Spleen (tissue), 11 donors: ENCODE results near the gene NPAS2. TPM values are rescaled to one million over a fixed set of nuclear protein-coding genes. Genes with fewer than 3 reads are reported as not detected.

Source experiments
- DNase-seq: peaks from one replicate; pipeline ENCODE4 v3.0.0-alpha.2; 2020
- H3K27ac ChIP-seq, 8 donors: fragments of 200-600 bp; sonication (generic) in 7 of 8; 1 replicate in 4 of 8; 2 replicates in 4 of 8; pipeline versions ENCODE4 v1.5.0 to v1.8.0; 2016 to 2021; ENCODE audit warnings: inconsistent platforms in 4 of 8, mild to moderate bottlenecking in 4 of 8, moderate library complexity in 1 of 8
- H3K27me3 ChIP-seq, 7 donors: fragments of 200-600 bp; sonication (generic) in 6 of 7; replicated peaks in 1 of 7; 1 replicate in 4 of 7; 2 replicates in 3 of 7; pipeline versions ENCODE4 v1.5.0 to v1.8.0; 2016 to 2021; ENCODE audit warnings: inconsistent platforms in 3 of 7, mild to moderate bottlenecking in 1 of 7
- H3K36me3 ChIP-seq, 6 donors: fragments of 200-600 bp; sonication (generic) in 5 of 6; 1 replicate in 4 of 6; 2 replicates in 2 of 6; pipeline versions ENCODE4 v1.5.0 to v1.8.0; 2016 to 2021; ENCODE audit warnings: inconsistent platforms in 2 of 6
- H3K4me1 ChIP-seq, 6 donors: fragments of 200-600 bp; sonication (generic) in 5 of 6; 1 replicate in 3 of 6; 2 replicates in 3 of 6; pipeline versions ENCODE4 v1.5.0 to v1.8.0; 2016 to 2021; ENCODE audit warnings: inconsistent platforms in 3 of 6
- H3K4me3 ChIP-seq, 8 donors: fragments of 200-600 bp; sonication (generic) in 7 of 8; 1 replicate in 4 of 8; 2 replicates in 4 of 8; pipeline versions ENCODE4 v1.5.0 to v1.8.0; 2016 to 2021; ENCODE audit warnings: inconsistent platforms in 4 of 8, mild to moderate bottlenecking in 4 of 8, moderate library complexity in 2 of 8
- H3K9me3 ChIP-seq, 8 donors: fragments of 200-600 bp; sonication (generic) in 7 of 8; 1 replicate in 4 of 8; 2 replicates in 4 of 8; pipeline versions ENCODE4 v1.5.0 to v1.8.0; 2016 to 2021; ENCODE audit warnings: inconsistent platforms in 4 of 8
- POLR2A ChIP-seq, 3 donors: fragments of 450-650 bp; IDR thresholded peaks; one replicate each; pipeline ENCODE4 v1.5.1; 2017; ENCODE audit warnings: antibody characterized with exemption in 3 of 3, mild to moderate bottlenecking in 1 of 3
- POLR2AphosphoS5 ChIP-seq, 3 donors: sonication (generic); formaldehyde crosslinking; IDR thresholded peaks; one replicate each; pipeline ENCODE4 v1.5.1; 2017; ENCODE audit warnings: antibody characterized with exemption in 3 of 3
- WGBS, 5 donors: extraction: QIAGEN DNeasy Blood & Tissue Kit in 3 of 5; methylation state at CpG; one replicate each; pipeline versions ENCODE4 v1.1.5 to v1.1.7; 2013 to 2018; 5-methylcytosine and 5-hydroxymethylcytosine counted together
- intact Hi-C: fragments of 100-400 bp; cut with DNase I; formaldehyde crosslinking; loops from one replicate; pipeline ENCODE4 v1.15.0; 2023; ENCODE audit warnings: low total_unique reads
- polyA plus RNA-seq, 3 donors: library from polyadenylated mRNA; stranded (reverse); fragments of 200-250 nt; gene quantifications; one replicate each; pipeline ENCODE4 v1.2.1, GENCODE V29; 2013
- total RNA-seq, 7 donors: library from RNA; depleted of rRNA in 3 of 7; stranded (reverse); fragments of >200 nt in 3 of 7; fragmentation: NEBNext Ultra II Directional in 4 of 7; extraction: Animal tissue kit (Norgen Biotek cat#: 25700) in 4 of 7; gene quantifications; one replicate each; pipeline versions ENCODE4 v1.1.0 to v1.2.1, GENCODE V29; 2016 to 2021
- TF ChIP-seq, protein P1 (sequence below), 11 experiments: fragments of 200-600 bp in 7 of 11; fragments of 450-650 bp in 4 of 11; sonication (generic) in 4 of 11; IDR thresholded peaks in 8 of 11; conservative IDR thresholded peaks in 3 of 11; 1 replicate in 7 of 11; 2 replicates in 4 of 11; pipeline versions ENCODE4 v1.4.0 to v1.8.0; 2016 to 2021; ENCODE audit warnings: antibody characterized with exemption in 11 of 11, inconsistent platforms in 4 of 11, mild to moderate bottlenecking in 1 of 11
- donor health status: healthy with polysubstance abuse.
- donor health status: DM: no; HTN: no; CAD: no; lungs with moderate emphysema.
- donor health status: DM: no; HTN: no; CAD: no.
- donor health status: Bipolar disorder and iron deficiency.
- donor health status: healthy.
- donor health status: DM: no; HTN: no; CAD: no.
- donor health status: DM: yes; HTN: yes; CAD: no.

Gene NPAS2
- total and polyA plus RNA-seq, 10 donors = 2.4 to 24.1 (median 8.4) TPM

DNA sequence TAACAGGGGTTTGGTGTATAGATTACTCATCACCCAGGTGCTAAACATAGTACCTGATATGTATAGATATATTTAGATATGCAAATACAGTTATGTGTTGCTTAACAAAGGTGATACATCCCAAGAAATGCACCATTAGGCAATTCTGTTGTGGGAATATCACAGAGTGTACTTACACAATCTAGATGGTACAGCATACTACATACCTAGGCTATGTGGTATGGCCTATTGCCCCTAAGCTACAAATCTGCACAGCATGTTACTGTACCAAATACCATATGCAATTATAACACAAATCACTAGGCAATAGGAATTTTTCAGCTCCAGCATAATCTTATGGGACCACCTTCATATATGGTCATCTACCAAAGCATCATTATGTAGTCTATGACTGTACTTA is 43.5 kb upstream of the NPAS2 start:
- intact Hi-C loops = no loop called here
- Histone ChIP-seq H3K9me3 (no peaks in the 10 kb centered on the region), H3K27ac (no peak overlapping the region), H3K36me3 (no peaks in the 10 kb centered on the region), H3K27me3 (no peaks in the 10 kb centered on the region), H3K4me3 (no peak overlapping the region), H3K4me1 (peaks cover 0 to 12% (median 4%) of the 10 kb centered on the region in 6 donors)
- no peak for TF ChIP-seq POLR2AphosphoS5 (IDR thresholded peaks at IDR 0.05)
- no peak for TF ChIP-seq POLR2A (IDR thresholded peaks at IDR 0.05)
- DNase-seq = no peak

- DNase-seq = no peak
- Histone ChIP-seq H3K4me3 (no peak overlapping the region), H3K27ac (no peak overlapping the region), H3K27me3 (no peaks in the 10 kb centered on the region), H3K4me1 (peaks cover 0 to 22% (median 4%) of the 10 kb centered on the region in 6 donors), H3K9me3 (no peaks in the 10 kb centered on the region), H3K36me3 (no peaks in the 10 kb centered on the region)
- TF ChIP-seq POLR2A (IDR thresholded peaks at IDR 0.05) (no peak), POLR2AphosphoS5 (IDR thresholded peaks at IDR 0.05) (no peak)
- TF ChIP-seq, protein P1, sequence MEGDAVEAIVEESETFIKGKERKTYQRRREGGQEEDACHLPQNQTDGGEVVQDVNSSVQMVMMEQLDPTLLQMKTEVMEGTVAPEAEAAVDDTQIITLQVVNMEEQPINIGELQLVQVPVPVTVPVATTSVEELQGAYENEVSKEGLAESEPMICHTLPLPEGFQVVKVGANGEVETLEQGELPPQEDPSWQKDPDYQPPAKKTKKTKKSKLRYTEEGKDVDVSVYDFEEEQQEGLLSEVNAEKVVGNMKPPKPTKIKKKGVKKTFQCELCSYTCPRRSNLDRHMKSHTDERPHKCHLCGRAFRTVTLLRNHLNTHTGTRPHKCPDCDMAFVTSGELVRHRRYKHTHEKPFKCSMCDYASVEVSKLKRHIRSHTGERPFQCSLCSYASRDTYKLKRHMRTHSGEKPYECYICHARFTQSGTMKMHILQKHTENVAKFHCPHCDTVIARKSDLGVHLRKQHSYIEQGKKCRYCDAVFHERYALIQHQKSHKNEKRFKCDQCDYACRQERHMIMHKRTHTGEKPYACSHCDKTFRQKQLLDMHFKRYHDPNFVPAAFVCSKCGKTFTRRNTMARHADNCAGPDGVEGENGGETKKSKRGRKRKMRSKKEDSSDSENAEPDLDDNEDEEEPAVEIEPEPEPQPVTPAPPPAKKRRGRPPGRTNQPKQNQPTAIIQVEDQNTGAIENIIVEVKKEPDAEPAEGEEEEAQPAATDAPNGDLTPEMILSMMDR (IDR thresholded peaks at IDR 0.05 in 8 of 11, conservative IDR thresholded peaks at IDR 0.05 in 3 of 11) = no peak
- intact Hi-C loops = no loop called here
- 84 to 91% (median 86%) methylated on average over 12 of the region's 12 CpGs for whole genome bisulfite sequencing, 5 donors
Measured at GRCh38 chr2:100778637-100779450, 41.1 kb upstream of the NPAS2 start.

DNA sequence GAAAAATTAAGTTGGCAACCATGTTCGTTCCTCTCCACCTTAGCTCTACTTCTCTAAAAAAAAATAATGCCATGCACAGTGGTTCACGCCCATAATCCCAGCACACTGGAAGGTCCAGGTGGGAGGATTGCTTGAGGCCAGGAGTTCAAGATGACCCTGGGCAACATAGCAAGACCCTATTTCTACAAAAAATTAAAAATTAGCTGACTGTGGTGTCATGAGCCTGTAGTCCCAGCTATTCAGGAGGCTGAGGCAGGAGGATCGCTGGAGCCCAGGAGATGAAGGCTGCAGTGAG is 40.1 kb upstream of the NPAS2 start:
- no peaks in the 10 kb centered on the region for H3K36me3 ChIP-seq
- peaks cover 0 to 22% (median 4%) of the 10 kb centered on the region in 6 donors for H3K4me1 ChIP-seq
- H3K27ac ChIP-seq = no peak overlapping the region
- TF ChIP-seq POLR2A (IDR thresholded peaks at IDR 0.05) (no peak), POLR2AphosphoS5 (IDR thresholded peaks at IDR 0.05) (no peak)
- TF ChIP-seq, protein P1 (IDR thresholded peaks at IDR 0.05 in 8 of 11, conservative IDR thresholded peaks at IDR 0.05 in 3 of 11) = no peak
- no peaks in the 10 kb centered on the region for H3K27me3 ChIP-seq
- WGBS, 5 donors = 90 to 98% (median 96%) methylated on average over 3 of the region's 3 CpGs
- intact Hi-C loops = no loop called here
- no peaks in the 10 kb centered on the region for H3K9me3 ChIP-seq
- no peak overlapping the region for H3K4me3 ChIP-seq
- DNase-seq = no peak

GRCh38 chr2:100780203-100781008 is 39.5 kb upstream of the NPAS2 start:
- H3K27me3 ChIP-seq = no peaks in the 10 kb centered on the region
- DNase-seq = no peak
- peaks cover 0 to 22% (median 4%) of the 10 kb centered on the region in 6 donors for H3K4me1 ChIP-seq
- 27 to 42% (median 35%) methylated on average over 8 of the region's 8 CpGs for WGBS, 5 donors
- no peak for TF ChIP-seq POLR2A (IDR thresholded peaks at IDR 0.05)
- no peak for TF ChIP-seq POLR2AphosphoS5 (IDR thresholded peaks at IDR 0.05)
- TF ChIP-seq, protein P1 (IDR thresholded peaks at IDR 0.05 in 8 of 11, conservative IDR thresholded peaks at IDR 0.05 in 3 of 11) = no peak
- intact Hi-C loops = no loop called here
- no peak overlapping the region for H3K4me3 ChIP-seq
- no peaks in the 10 kb centered on the region for H3K9me3 ChIP-seq
- H3K36me3 ChIP-seq = no peaks in the 10 kb centered on the region
- H3K27ac ChIP-seq = peak overlapping the region in 2 of 8 donors; percentile 18 to 28
